ENCODE results near the gene NELFE.

DNA sequence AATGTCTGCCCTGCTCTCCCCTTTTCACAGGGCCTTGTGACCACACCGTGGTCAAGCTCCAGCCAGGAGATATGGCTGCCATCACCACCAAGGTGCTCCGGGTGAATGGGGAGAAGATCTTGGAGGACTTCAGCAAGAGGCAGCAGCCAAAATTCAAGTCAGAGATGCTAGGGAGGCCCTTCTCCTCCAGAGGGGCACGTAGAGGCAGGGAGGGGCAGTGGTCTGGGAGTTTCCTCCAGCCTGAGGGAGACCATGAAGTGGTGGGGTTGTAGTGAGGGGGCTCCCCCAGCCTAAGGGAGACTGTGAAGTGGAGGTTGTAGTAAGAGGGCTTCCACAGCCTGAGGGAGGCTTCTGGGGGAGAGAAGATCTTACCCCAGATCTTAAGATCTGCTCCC is 9.2 kb upstream of the NELFE start:
- TF ChIP-seq, protein P1, sequence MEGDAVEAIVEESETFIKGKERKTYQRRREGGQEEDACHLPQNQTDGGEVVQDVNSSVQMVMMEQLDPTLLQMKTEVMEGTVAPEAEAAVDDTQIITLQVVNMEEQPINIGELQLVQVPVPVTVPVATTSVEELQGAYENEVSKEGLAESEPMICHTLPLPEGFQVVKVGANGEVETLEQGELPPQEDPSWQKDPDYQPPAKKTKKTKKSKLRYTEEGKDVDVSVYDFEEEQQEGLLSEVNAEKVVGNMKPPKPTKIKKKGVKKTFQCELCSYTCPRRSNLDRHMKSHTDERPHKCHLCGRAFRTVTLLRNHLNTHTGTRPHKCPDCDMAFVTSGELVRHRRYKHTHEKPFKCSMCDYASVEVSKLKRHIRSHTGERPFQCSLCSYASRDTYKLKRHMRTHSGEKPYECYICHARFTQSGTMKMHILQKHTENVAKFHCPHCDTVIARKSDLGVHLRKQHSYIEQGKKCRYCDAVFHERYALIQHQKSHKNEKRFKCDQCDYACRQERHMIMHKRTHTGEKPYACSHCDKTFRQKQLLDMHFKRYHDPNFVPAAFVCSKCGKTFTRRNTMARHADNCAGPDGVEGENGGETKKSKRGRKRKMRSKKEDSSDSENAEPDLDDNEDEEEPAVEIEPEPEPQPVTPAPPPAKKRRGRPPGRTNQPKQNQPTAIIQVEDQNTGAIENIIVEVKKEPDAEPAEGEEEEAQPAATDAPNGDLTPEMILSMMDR (IDR thresholded peaks at IDR 0.05), result no peak
- TF ChIP-seq POLR2A (IDR thresholded peaks at IDR 0.05) (no peak), POLR2AphosphoS5 (IDR thresholded peaks at IDR 0.05) (no peak), EP300 (IDR thresholded peaks at IDR 0.05) (no peak)
